ENCODE results near the gene SUCO. TPM values are rescaled to one million over a fixed set of nuclear protein-coding genes. Genes with fewer than 3 reads are reported as not detected.

The SUCO gene
- total and polyA plus RNA-seq, 2 of the 8 experiments (the other 6 are each of a cell fraction or from before 2014, with no cell fraction given): 8.3 to 35.8 TPM

DNA sequence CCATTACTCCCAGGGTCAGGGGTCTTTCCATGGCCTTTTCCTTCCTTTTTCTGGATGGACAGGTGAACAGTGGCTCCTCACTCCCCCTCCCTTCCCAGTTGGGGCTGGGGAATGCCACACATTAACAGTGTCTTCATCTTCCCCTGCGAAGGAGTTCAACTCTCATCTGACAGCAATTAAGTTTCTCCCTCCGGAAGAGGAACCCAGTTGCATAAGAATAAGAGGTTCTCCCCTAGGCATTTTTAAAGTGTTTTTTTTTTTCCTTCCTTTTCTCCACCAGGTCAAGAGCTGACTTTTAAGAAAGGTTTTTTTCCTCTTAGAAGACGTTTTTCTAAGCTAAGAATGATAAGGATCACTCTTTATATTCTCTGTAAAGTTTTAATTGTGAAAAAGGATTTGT, 83.7 kb downstream of the SUCO start (continued):
- TF ChIP-seq KDM5A (IDR thresholded peaks at IDR 0.05; ENCODE audit: low read length): no peak
- TF ChIP-seq EGR1 (IDR thresholded peaks at IDR 0.05; ENCODE audit: borderline replicate concordance, low read depth, low read length): no peak
